PC-9 (cell line): Measurements from ENCODE around the gene ZNF576. TPM values are rescaled to one million over a fixed set of nuclear protein-coding genes. Genes with fewer than 3 reads are reported as not detected.
"Not testable (repeated sequence)": the region's sequence is repeated elsewhere in the genome, so short reads cannot be mapped to it uniquely, and the experiment has no call there.

Experiments
- BruUV-seq: library from RNA; stranded (reverse); fragments of 400-500 nt; replicated peaks from 2 replicates; lab custom pipeline; 2021; lab: Mats Ljungman, UMichigan
- CTCF ChIA-PET: fragments of 300-600 bp; sonication (Branson Sonifier 250); formaldehyde crosslinking; loops from one replicate; lab custom pipeline; 2022; ENCODE audit warnings: antibody characterized with exemption; lab: Charles Lee
- POLR2A ChIA-PET: fragments of 300-600 bp; sonication (Branson Sonifier 250); formaldehyde crosslinking; loops from one replicate; lab custom pipeline; 2022; ENCODE audit warnings: antibody characterized with exemption; ENCODE audit not compliant: unreplicated experiment; lab: Charles Lee
- DNase-seq, 2 experiments: peaks; one replicate each; pipeline versions ENCODE4 v3.0.0 to v3.0.0-alpha.2; 2015 to 2022; ENCODE audit warnings: mixed read lengths in 1 of 2
- H2AFZ ChIP-seq: fragments of 200-600 bp; sonication (generic); 2 replicates; pipeline ENCODE4 v1.8.1; 2017; ENCODE audit warnings: antibody characterized with exemption
- H3F3A ChIP-seq: fragments of 200-600 bp; sonication (generic); 2 replicates; pipeline ENCODE4 v1.8.1; 2017; ENCODE audit warnings: antibody characterized with exemption, mild to moderate bottlenecking, low read depth; ENCODE audit not compliant: insufficient read depth
- H3K27ac ChIP-seq: fragments of 200-600 bp; sonication (generic); 2 replicates; pipeline ENCODE4 v1.6.1; 2016; ENCODE audit warnings: mixed run types
- H3K27me3 ChIP-seq: fragments of 200-600 bp; sonication (generic); 2 replicates; pipeline ENCODE4 v1.6.1; 2016; ENCODE audit warnings: low read depth, mixed run types; ENCODE audit not compliant: insufficient read depth
- H3K36me3 ChIP-seq: fragments of 200-600 bp; sonication (generic); 2 replicates; pipeline ENCODE4 v1.6.1; 2016; ENCODE audit warnings: low read depth, mixed run types
- H3K4me1 ChIP-seq: fragments of 200-600 bp; sonication (generic); replicated peaks from 2 replicates; pipeline ENCODE4 v1.6.1; 2016; ENCODE audit warnings: mixed run types; ENCODE audit not compliant: insufficient read depth
- H3K4me2 ChIP-seq: fragments of 200-600 bp; sonication (generic); 2 replicates; pipeline ENCODE4 v1.6.1; 2017; ENCODE audit warnings: mixed run types
- H3K4me3 ChIP-seq: fragments of 200-600 bp; sonication (generic); 2 replicates; pipeline ENCODE4 v1.6.1; 2016; ENCODE audit warnings: mixed run types
- H3K79me2 ChIP-seq: fragments of 200-600 bp; sonication (generic); 2 replicates; pipeline ENCODE4 v1.6.1; 2017; ENCODE audit warnings: low read depth, mixed run types
- H3K9me2 ChIP-seq: fragments of 200-600 bp; sonication (generic); 2 replicates; pipeline ENCODE4 v1.8.1; 2017; ENCODE audit warnings: mild to moderate bottlenecking; ENCODE audit not compliant: insufficient read depth
- H3K9me3 ChIP-seq: fragments of 200-600 bp; sonication (generic); 2 replicates; pipeline ENCODE4 v1.8.1; 2016; ENCODE audit warnings: low read depth; ENCODE audit not compliant: insufficient read depth
- H4K20me1 ChIP-seq: fragments of 200-600 bp; sonication (generic); 2 replicates; pipeline ENCODE4 v1.8.1; 2017; ENCODE audit not compliant: insufficient read depth
- EZH2 ChIP-seq: fragments of 200-600 bp; sonication (generic); IDR thresholded peaks from 2 replicates; pipeline ENCODE4 v1.8.0; 2017; ENCODE audit warnings: antibody characterized with exemption, low read depth
- intact Hi-C: fragments of 100-400 bp; cut with micrococcal nuclease; formaldehyde crosslinking; loops from one replicate; pipeline ENCODE4 v1.10.0; 2022; ENCODE audit not compliant: unreplicated experiment
- total RNA-seq: library from RNA; stranded (reverse); gene quantifications from 2 replicates; pipeline ENCODE4 v1.2.3, GENCODE V29; 2021
- TF ChIP-seq, protein P1 (sequence below): fragments of 200-600 bp; sonication (generic); conservative IDR thresholded peaks from 2 replicates; pipeline ENCODE4 v1.6.1; 2017; ENCODE audit warnings: mixed run types, antibody characterized with exemption, mild to moderate bottlenecking, moderate library complexity

Gene ZNF576
- total RNA-seq, 1 experiment from 2014 or later: 15.5 TPM

DNA sequence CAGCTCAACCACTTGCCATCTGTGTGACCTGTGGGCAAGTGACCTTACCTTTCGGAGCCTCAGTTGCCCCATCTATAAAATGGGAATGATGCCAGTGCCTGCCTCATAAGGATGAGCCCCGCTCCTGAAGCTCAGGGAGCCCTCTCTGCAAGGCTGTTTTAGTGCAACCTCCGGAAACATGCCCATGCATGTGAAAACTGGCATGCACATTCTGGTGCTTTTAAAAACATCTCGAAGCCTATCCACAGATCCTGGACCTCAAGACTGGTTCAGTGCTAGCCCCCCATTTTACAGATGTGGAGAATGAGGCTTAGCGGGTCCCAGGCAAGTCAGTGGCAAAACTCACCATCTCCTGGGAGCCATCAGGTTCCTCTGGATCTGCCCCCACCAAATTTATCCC is 37.7 kb downstream of the ZNF576 start:
- Histone ChIP-seq H3K79me2 (no peaks in the 10 kb centered on the region), H4K20me1 (no peaks in the 10 kb centered on the region), H3K27me3 (peaks cover 4% of the 10 kb centered on the region; the same call in 1 of the 2 replicates), H3K4me2 (no peak overlapping the region), H2AFZ (no peak overlapping the region), H3K9me2 (no peaks in the 10 kb centered on the region), H3K4me3 (no peak overlapping the region), H3K36me3 (no peaks in the 10 kb centered on the region), H3F3A (0 out of 2 replicates have a peak, but pooled peaks cover 14% of the 10 kb centered on the region), H3K9me3 (no peaks in the 10 kb centered on the region), H3K4me1 (peaks cover 6% of the 10 kb centered on the region; the same call in 1 of the 2 replicates), H3K27ac (no peak overlapping the region)
- TF ChIP-seq, protein P1, sequence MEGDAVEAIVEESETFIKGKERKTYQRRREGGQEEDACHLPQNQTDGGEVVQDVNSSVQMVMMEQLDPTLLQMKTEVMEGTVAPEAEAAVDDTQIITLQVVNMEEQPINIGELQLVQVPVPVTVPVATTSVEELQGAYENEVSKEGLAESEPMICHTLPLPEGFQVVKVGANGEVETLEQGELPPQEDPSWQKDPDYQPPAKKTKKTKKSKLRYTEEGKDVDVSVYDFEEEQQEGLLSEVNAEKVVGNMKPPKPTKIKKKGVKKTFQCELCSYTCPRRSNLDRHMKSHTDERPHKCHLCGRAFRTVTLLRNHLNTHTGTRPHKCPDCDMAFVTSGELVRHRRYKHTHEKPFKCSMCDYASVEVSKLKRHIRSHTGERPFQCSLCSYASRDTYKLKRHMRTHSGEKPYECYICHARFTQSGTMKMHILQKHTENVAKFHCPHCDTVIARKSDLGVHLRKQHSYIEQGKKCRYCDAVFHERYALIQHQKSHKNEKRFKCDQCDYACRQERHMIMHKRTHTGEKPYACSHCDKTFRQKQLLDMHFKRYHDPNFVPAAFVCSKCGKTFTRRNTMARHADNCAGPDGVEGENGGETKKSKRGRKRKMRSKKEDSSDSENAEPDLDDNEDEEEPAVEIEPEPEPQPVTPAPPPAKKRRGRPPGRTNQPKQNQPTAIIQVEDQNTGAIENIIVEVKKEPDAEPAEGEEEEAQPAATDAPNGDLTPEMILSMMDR: no peak
- no peak for TF ChIP-seq EZH2
- intact Hi-C loops: no loop called here
- CTCF ChIA-PET: no interaction called here
- DNase-seq: no peak
- POLR2A ChIA-PET: interaction anchor here (0.6 kb wide), 1 partner anchor 34 kb away, joined by 4 read pairs; no protein-coding TSS in a partner anchor
- no TSS peak for BruUV-seq

DNA sequence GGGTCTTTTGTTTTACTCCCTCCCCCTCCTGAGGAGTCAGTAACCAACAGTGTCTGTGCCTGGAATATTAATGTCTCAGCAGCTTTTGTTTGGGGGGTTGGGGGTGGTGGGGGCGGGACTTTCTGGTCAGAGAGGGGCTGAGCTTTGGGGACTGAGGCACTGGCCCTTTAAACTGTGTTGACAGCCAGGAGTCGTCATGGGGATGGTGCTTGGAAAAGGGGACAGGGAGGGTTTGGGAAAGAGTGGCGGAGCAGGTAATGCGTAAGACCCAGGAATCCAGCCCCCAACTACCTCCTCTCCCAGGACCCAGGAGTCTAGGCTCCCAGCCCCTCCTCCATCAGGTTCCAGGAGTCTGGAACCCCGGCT is 38.1 kb downstream of the ZNF576 start:
- ChIA-PET POLR2A (no interaction called here), CTCF (no interaction called here)
- H3K4me3 ChIP-seq: no peak overlapping the region
- H3K4me1 ChIP-seq: peaks cover 7% of the 10 kb centered on the region; the same call in 1 of the 2 replicates
- no peak overlapping the region for H2AFZ ChIP-seq
- no TSS peak for BruUV-seq
- no peaks in the 10 kb centered on the region for H3K36me3 ChIP-seq
- intact Hi-C loops: no loop called here
- no peaks in the 10 kb centered on the region for H4K20me1 ChIP-seq
- no peaks in the 10 kb centered on the region for H3K9me3 ChIP-seq
- no peak overlapping the region for H3K4me2 ChIP-seq
- H3F3A ChIP-seq: 0 out of 2 replicates have a peak, but pooled peaks cover 14% of the 10 kb centered on the region
- DNase-seq: no peak
- H3K27me3 ChIP-seq: peaks cover 6% of the 10 kb centered on the region; the same call in 1 of the 2 replicates
- no peaks in the 10 kb centered on the region for H3K79me2 ChIP-seq
- TF ChIP-seq EZH2: no peak
- TF ChIP-seq, protein P1: no peak
- H3K27ac ChIP-seq: no peak overlapping the region
- no peaks in the 10 kb centered on the region for H3K9me2 ChIP-seq

DNA sequence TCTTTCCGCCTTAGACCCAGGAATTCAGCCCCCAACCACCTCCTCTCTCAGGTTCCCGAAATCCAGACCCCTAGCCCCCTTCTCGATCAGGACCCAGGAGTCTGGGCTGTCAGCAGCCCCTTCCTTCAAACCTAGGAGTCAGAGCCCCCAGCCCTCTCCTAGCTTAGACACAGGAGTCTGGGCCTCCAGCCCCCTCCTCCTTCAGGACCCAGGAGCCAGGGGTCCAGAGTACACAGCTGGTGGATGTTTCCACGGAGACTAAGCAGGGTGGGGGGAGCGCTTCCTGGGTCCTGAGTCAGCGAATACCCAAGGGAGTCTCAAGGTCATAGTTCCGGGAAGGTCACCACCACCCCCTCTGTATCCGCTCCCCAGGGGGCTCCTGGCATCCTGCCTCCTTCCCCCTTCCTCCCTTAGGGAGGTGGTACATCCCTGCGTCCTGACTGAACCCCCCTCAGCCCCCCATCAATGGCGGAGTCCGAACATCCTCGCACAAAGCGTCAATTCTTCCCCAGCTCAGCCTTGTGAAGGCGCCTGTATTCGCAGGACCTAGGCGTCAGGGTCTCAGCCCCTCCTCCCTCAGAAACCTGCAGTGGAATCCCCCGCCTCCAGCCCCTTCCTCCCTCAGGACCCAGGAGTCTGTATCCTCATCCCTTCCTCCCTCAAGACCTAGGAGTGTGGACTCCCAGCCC is 38.6 kb downstream of the ZNF576 start:
- Histone ChIP-seq H3K36me3 (no peaks in the 10 kb centered on the region), H3K27ac (no peak overlapping the region), H3K4me3 (no peak overlapping the region), H3K79me2 (no peaks in the 10 kb centered on the region), H3K9me2 (no peaks in the 10 kb centered on the region), H3F3A (0 out of 2 replicates have a peak, but pooled peaks cover 14% of the 10 kb centered on the region), H3K4me1 (peaks cover 8% of the 10 kb centered on the region; the same call in 1 of the 2 replicates), H4K20me1 (no peaks in the 10 kb centered on the region), H3K4me2 (no peak overlapping the region), H2AFZ (no peak overlapping the region), H3K27me3 (peaks cover 6% of the 10 kb centered on the region; the same call in 1 of the 2 replicates), H3K9me3 (no peaks in the 10 kb centered on the region)
- ChIA-PET POLR2A (no interaction called here), CTCF (no interaction called here)
- no TSS peak for BruUV-seq
- DNase-seq: no peak
- TF ChIP-seq, protein P1: no peak
- no peak for TF ChIP-seq EZH2
- intact Hi-C loops: no loop called here

DNA sequence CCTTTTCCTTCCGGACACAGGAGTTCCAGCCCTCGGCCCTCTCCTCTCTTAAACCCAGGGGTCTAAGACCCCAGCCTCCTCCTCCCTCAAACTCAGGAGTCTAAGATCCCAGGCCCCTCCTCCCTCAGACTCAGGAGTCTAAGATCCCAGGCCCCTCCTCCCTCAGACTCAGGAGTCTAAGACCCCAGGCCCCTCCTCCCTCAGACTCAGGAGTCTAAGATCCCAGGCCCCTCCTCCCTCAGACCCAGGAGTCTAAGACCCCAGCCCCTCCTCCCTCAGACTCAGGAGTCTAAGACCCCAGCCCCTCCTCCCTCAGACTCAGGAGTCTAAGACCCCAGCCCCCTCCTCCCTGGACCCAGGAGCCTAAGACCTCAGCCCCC is 39.2 kb downstream of the ZNF576 start:
- H2AFZ ChIP-seq, H3K9me3 ChIP-seq, H3K4me3 ChIP-seq, intact Hi-C loops, DNase-seq, H3K9me2 ChIP-seq, H3K79me2 ChIP-seq, H4K20me1 ChIP-seq, BruUV-seq, H3K36me3 ChIP-seq, H3K4me2 ChIP-seq, H3K27ac ChIP-seq, H3K27me3 ChIP-seq: not testable (repeated sequence)
- Histone ChIP-seq H3F3A (0 out of 2 replicates have a peak, but pooled peaks cover 14% of the 10 kb centered on the region), H3K4me1 (peaks cover 13% of the 10 kb centered on the region; the same call in 1 of the 2 replicates)
- ChIA-PET CTCF (interaction anchor here (1.0 kb wide), 1 partner anchor 39 kb away, joined by 4 read pairs; the partner anchor contains the start of gene ZNF576), POLR2A (interaction anchor here (0.6 kb wide), 1 partner anchor 11 kb away, joined by 3 read pairs; no protein-coding TSS in a partner anchor)
